Inferior parietal cortex (tissue), 1 donor: ENCODE data around the gene CFAP210.
"Not testable (repeated sequence)": the region's sequence is repeated elsewhere in the genome, so short reads cannot be mapped to it uniquely, and the experiment has no call there.

Experiments
- DNase-seq: peaks from one replicate; pipeline ENCODE4 v3.0.0-alpha.2; 2016; ENCODE audit errors: extremely low spot score

CFAP210 gene

DNA sequence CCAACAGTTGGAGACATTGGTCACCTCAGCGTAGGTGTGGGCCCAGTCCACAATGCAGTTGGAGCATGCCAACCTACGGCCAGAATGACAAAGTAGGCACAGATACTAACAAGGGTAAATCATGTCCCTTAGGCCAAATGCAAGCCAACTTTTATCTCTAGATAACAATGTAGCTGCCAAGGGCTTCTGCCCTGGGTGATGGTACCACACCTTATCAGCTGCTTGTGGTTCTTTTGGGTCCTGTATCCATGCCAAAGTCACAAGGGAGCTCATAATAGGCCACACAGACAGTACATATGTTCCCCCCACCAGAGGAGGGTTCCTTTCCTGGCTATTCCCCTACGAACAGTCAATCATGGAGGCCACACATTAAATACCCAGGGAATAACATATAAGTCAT, 19.1 kb upstream of the CFAP210 start:
- DNase-seq = no peak

- no peak for DNase-seq
These were observed 18.6 kb upstream of the CFAP210 start for GRCh38 chr2:169712791-169713227.

DNA sequence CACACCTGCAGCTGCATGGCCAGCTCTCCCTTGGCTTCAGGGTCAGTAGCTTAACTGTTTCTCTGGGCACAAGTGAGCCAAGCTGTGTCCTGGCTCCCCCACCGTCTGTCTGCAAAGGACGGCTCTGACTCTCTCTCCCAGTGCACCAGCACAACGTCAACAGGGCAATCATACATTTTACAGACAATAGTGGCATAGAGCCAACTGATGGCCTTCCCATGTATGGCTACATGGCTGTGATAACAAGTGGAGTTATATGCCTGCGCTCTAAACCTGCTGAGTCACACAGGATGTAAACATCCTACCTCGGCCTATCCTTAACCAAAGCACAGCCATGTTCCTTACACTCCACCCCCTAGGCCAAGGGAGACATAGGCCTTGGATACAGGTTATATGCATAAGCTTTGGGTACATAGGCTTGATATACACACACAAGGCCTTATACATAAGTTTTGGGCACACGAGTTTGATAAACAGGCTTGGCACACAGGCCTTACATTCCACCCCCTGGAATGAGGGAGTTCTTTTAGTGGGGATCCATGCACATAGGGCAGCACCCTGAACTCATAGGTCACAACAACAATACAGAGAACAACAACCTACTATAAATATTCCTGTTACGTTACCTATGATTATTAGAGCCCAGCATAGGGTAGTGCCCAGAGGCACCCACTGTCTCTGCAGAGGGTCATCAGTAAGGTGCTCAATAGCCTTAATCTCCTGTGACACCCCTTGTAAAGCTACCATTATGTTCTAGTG, 17.7 kb upstream of the CFAP210 start:
- no peak for DNase-seq

DNA sequence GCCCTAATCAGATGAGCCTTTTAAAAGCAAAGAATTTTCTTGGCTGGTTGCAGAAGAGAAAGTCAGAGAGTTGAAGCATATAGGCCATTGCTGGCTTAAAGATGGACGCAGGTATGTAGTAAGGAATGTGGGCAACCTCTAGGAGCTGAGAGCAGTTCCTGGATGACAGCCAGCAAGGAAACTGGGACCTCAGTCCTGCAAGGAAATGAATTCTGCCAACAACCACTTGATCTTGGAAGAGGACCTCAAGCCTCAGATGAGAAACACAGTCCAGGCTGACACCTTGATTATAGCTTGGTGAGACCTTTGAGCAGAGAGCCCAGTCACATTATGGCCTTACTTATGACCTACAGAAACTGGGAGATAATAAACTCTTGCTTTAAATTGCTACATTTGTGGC, 15.8 kb upstream of the CFAP210 start:
- DNase-seq = no peak

DNA sequence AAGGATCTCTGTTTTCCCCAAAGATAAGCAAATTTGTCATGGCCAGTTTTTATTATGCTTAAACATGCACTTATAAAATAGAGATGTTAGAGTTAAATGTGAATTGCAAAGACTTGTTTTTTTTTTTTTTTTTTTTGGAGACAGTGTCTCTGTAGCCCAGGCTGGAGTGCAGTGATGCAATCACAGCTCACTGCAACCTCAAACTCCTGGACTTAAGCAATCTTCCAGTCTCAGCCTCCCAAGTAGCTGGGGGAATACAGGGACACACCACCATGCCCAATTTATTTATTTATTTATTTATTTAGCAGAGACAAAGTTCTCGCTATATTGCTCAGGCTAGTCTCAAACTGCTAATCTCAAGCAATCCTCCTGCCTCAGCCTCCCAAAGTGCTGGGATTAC, 15.1 kb upstream of the CFAP210 start:
- DNase-seq = no peak

DNA sequence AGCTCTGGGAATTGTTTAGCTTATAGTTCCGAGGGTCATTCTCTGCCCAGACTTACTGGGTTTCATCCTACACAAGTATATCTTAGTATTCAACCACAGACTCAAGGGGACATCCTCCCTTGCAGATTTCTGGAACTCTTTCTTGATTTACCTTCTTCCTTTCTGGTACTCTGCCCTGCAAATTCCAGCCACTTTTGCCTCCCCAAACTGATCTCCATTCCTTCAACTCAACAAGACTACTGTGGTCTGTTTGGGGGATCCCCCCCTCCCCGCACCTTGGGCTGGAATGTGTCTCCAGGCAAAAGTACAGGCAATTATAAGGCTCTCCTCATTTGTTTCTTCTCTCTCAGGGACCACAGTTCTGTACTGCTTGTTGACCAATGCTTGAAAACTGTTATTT, 13.4 kb upstream of the CFAP210 start:
- no peak for DNase-seq

GRCh38 chr2:169705927-169706326, 11.7 kb upstream of the CFAP210 start:
- DNase-seq = no peak

DNA sequence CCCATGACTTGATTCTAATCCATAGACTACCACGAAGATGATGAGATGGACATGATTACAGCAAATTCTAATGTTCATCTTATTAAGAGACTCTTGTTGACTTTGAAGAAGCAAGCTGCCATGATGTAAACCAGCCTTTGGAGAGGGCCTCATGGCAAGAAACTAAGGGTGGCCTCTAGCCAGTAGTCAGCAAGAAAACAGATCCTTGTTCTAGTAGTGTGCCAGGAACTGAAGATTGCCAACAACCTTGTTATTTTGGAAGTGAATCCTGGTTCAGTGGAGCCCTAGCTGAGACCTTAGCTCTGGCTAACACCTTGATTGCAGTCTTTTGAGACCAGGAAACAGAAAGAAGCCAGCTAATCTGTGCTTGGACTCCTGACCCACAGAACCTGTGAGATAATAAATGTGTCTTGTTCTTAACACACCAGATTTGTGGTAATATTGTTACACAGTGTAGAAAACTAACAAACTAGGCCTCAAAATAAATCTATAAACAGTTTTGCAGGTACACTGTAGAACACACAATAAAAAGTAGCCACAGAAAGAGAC, 10.0 kb upstream of the CFAP210 start:
- DNase-seq = no peak

GRCh38 chr2:169702996-169703395, 8.8 kb upstream of the CFAP210 start:
- no peak for DNase-seq

GRCh38 chr2:169699173-169699572, 5.0 kb upstream of the CFAP210 start:
- not testable (repeated sequence) for DNase-seq

GRCh38 chr2:169696381-169696780, 2.2 kb upstream of the CFAP210 start:
- no peak for DNase-seq

- no peak for DNase-seq
These were observed 672 bp upstream of the CFAP210 start for GRCh38 chr2:169694894-169695260.

GRCh38 chr2:169693360-169693759, 845 bp downstream of the CFAP210 start:
- peak; percentile 28 for DNase-seq

DNA sequence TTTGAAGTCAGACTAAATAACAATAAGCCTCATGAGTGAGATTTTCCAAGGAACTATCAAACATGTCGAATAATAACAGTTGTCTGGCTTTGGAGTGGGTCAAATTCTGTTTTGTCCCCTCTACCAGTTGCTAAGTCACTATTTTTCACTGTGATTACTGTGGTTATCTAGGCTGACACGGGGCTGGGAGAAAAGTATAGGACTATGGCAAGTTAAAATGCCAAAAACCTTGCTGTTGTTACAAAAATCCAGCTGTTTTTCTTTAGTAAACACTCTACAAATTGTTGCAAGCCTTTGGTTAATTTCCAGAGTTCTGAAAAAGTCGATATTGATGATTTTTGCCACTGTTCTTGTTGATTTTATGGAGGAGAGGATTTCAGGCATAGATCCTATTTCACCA, 1.5 kb downstream of the CFAP210 start:
- DNase-seq = no peak

DNA sequence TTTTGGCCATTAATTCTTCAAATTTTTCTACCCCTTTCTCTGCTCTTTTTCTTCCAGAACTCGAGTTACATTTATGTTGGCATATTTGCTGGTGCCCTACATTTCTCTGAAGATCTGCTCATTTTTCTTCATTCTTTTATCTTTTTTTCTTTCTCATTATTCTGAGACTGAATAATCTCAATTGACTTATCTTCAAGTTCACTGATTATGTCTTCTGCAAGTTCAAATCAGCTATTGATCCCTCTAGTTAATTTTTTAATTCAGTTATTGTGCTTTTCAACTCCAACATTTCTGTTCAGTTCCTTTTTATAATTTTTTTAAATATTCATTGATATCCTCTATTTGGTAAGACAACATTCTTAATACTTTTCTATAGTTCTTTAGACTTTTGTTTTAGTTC, 3.2 kb downstream of the CFAP210 start:
- no peak for DNase-seq

DNA sequence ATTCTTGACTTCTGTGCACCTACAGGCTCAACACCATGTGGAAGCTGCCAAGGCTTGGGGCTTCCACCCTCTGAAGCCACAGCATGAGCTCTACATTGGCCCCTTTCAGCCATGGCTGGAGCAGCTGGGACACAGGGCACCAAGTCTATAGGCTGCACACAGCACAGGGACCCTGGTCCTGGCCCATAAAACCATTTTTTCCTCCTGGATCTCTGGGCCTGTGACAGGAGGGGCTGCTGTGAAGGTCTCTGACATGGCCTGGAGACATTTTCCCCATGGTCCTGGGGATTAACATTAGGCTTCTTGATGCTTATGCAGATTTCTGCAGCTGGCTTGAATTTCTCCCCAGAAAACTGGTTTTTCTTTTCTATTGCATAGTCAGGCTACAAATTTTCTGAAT, 6.3 kb downstream of the CFAP210 start:
- DNase-seq = not testable (repeated sequence)

- DNase-seq = not testable (repeated sequence)
These were observed 7.4 kb downstream of the CFAP210 start for GRCh38 chr2:169686825-169687224.

DNA sequence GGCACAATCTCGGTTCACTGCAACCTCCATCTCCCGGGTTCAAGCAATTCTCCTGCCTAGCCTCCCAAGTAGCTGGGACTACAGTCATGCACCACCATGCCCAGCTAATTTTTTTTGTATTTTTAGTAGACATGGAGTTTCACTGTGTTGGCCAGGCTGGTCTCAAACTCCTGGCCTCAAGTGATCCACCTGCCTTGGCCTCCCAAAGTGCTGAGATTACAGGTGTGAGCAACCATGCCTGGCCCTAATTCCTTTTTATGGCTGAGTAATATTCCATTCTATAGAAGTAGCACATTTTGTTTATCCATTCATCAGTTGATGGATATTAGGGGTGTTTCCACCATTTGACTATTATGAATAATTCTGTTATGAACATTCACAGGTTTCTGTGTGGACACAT, 9.5 kb downstream of the CFAP210 start:
- not testable (repeated sequence) for DNase-seq

DNA sequence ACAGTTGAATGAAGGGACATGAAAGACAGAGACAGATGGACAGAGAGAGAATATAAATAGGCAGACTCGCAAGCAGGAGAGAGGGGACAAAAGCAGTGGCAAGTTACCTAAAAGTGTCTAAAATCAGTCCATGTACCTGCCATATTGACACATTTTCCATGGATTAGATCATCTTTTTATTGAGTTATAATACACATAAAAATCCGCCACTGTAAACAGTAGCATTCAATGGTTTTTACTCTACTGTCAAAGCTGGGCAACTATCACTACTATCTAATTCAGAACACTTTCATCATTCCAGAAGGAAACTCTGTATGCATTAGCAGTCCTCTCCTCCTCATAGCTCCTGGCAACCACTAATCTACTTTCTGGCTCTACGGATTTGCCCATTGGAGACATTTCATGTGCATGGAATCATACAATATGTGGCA, 10.1 kb downstream of the CFAP210 start:
- no peak for DNase-seq

- no peak for DNase-seq
These were observed 10.6 kb downstream of the CFAP210 start for GRCh38 chr2:169683425-169684134.

DNA sequence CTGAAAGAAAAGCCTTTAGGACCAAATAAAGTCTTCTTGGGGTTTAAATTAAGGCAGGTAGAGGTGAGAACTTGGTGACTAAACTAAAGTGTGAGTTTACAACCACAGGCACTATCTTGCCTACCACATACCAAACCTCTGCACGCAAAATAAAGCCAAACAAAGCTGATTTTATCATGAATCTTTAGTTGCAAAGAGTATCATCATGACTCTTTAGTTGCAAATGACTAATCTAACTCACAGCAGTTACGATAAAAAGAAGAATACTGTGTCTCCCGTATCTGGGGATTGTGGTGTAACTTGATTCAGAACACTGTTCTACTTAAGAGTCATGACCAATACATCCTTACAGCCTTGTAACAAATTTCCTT, 11.2 kb downstream of the CFAP210 start:
- no peak for DNase-seq

DNA sequence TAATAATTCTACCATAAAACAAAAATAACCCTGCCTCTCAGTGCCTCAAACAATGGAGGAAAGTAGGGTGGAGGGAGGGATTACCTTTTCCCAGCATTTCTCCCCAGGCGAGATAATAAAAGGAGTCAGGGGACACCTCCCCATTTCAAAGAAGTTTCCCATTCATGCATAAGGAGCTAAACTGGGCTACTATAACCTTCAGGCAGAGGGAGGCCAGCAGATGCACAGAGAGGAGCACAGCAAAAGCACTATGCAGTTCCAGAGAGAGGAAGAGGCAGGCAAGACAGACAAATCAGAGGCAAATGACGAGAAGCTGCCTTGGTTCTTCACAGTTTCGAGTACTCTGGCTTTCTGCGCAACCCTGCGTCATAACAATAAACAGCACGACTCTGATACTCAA, 17.4 kb downstream of the CFAP210 start:
- no peak for DNase-seq

- no peak for DNase-seq
These were observed 17.8 kb downstream of the CFAP210 start for GRCh38 chr2:169676357-169676756.
